AG08395 (cell line): ENCODE data around the gene NYNRIN.
"Not testable (repeated sequence)": the region's sequence is repeated elsewhere in the genome, so short reads cannot be mapped to it uniquely, and the experiment has no call there.

ENCODE experiments used
- DNase-seq: peaks from one replicate; pipeline ENCODE4 v3.0.0; 2012; ENCODE audit warnings: mixed read lengths, low spot score

Gene NYNRIN

GRCh38 chr14:24369907-24370687, 28.7 kb upstream of the NYNRIN start:
- DNase-seq, result no peak

- no peak for DNase-seq
Observed at GRCh38 chr14:24370748-24371147, 28.1 kb upstream of the NYNRIN start.

DNA sequence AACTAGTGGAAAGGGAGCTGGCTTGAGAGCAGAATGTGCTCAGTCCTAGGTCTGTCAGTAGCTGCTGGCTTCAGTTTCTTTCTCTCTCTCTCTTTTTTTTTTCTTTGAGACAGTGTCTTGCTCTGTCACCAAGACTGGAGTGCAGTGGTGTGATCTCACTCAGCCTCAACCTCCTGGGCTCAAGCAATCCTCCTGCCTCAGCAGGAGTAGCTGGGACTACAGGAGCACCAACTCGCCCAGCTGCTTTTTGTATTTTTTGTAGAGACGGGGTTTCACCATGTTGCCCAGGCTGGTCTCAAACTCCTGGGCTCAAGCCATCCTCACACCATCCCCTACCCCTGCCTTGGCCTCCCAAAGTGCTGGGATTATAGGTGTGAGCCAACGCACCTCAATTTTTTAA, 27.2 kb upstream of the NYNRIN start:
- not testable (repeated sequence) for DNase-seq

GRCh38 chr14:24372701-24373416, 25.9 kb upstream of the NYNRIN start:
- no peak for DNase-seq

DNA sequence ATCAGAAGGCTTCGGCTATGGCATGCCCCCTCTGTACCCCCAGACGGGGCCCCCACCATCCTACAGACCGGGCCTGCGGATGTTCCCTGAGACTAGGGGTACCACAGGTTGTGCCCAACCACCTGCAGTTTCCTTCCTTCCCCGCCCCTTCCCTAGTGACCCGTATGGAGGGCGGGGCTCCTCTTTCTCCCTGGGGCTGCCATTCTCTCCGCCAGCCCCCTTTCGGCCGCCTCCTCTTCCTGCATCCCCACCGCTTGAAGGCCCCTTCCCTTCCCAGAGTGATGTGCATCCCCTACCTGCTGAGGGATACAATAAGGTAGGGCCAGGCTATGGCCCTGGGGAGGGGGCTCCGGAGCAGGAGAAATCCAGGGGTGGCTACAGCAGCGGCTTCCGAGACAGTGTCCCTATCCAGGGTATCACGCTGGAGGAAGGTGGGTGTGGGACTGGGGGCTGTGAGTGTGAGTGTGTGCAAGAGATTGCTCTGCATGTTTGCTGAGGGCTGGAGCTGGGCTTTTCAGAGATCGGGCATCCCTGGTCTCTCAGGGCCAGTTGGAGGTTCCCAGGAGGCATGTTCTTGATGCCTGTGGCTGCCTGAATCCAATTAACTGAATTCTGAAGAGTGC, 22.2 kb upstream of the NYNRIN start:
- DNase-seq, result no peak

DNA sequence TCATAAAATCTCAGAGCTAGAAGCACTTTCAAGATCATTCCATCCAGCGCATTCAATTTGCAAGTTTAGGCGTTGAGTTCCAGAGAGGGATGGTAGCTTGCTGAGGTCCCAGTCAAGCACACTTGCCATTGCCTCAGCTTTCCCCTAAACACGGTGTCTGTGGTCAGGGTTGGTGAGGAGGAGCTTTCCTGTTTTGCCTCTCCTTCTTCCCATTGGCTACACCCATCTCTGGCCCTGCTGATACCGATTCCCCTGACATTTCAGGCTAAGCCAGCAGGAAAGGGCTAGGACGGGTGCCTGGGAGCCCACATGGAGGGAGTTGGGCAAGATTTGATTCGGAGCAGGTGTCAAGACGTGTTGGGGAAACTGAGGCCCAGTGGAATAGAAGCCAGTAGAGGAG, 21.7 kb upstream of the NYNRIN start:
- no peak for DNase-seq

DNA sequence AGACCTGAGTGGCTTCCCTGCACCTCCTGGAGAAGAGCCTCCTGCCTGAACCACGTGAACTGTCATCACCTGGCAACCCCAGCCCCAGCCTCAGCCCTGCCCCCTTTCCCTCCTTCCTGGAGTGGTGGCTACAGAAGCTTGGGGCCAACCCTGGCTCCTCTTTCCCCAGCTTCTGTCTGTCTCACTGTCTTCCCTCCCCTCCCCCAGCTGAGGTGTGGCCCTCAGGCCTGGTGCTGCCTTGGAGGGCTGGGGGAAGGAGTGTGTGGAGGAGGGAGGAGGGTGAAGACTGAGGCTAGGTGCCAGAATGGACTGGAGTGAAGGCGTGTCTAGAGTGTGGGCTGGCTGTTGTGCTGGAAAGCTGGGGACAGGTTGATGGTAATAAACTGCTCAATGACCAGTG, 21.1 kb upstream of the NYNRIN start:
- no peak for DNase-seq

DNA sequence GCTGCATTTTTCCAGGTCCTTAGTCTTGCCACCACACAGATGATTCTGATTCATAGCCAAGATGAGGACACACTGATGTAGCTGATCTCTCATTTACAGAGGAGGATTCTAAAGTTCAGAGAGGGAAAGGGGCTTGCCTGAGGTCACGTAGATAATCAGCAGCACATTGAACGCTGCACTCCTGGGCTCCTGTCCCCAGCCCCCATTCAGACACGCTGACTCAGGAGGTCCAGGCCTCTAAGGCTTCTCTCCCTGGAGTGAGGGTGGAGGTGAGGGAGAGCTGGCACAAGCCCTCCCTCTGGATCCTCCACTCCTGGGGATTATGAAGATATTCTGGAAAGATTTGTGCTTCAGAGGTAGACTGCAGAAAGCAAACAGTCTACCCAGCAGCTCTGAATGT, 20.5 kb upstream of the NYNRIN start:
- no peak for DNase-seq

DNA sequence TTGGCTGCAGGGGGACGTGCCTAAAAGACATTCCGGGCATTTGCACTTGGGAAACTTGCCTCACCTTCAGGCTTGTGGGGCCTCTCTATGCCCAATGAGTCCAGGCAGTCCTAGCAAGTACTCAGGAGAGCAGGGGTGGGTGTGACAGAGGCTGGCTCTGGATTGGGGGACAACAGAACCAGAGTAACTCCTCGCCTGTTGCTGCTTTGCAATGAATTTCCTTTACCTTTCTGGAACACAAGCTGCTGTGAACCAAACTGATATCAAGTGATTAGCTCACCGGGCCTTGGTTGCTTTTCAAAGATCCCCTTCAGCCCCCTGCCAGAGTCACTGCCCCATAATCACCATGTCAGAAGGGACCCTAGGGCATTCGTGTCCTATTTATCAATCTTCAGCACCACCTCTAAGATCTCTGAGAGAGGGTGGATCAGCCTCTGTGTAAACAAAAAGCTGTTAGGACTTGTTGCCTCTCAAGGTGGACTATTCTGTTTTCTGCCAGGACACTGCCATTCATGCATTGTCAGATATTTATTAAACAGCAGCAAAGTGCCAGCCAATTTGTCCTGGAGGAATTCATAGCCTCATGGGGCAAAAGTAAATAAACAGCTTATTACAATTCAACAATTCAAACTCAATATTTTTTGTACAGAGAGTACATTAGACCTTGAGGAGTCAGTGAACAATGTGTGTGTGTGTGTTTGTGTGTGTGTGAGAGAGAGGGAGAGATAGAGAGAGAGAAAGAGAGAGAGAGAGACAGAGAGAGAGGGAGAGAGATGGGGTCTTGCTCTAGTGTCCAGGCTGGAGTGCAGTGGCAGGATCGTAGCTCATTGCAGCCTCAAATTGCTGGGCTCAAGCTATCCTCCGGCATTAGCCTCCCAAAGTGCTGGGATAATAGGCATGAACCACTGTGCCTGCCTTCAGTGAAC, 19.6 kb upstream of the NYNRIN start:
- no peak for DNase-seq

- no peak for DNase-seq
Observed at GRCh38 chr14:24379907-24380730, 18.7 kb upstream of the NYNRIN start.

DNA sequence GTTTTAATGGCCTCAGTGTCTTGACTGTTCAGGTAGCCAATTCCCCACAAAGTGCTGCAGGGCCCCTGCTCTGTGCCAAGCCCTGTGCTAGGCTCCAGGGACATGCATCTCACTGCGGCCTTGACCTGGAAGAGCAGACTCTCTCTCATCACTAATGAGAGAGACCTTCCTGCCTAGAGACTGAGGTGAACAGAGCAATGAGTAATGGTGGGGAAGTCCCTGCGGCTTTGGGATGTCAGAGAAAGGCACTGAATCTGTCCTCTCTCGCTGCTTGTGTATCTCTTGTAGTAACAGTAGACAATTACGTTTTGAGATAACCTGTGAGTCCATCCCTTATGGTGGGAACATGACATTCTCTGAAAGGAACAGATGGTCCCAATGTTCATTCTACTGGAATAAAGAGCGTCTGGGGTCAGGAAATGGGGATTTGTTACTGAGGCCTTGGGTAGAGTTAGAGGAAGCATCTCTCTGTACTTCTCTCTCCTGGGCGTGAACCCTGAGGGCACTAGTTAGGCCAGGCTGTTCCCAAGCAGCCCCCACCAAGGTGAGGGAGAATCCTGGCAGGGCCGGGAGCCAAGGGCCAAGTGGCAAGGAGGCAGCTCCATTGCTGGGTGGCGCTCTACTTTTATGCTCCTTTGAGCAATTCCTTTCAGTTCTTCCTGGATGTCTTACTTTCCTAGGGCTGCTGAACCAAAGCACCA, 17.3 kb upstream of the NYNRIN start:
- no peak for DNase-seq

DNA sequence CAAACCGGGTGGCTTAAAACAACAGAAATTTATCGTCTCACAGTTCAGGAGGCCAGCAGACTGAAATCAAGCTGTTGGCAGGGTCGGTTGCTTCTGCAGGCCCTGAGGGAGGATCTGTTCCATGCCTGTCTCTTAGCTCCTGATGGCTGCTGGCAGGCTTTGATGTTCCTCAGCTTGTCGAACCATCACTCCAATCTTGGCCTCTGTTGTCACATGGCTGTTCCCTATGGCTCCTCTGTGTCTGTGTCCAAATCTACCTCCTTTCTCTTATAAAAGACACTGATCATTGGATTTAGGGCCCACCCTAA, 16.8 kb upstream of the NYNRIN start:
- DNase-seq, result no peak

GRCh38 chr14:24384169-24384568, 14.6 kb upstream of the NYNRIN start:
- no peak for DNase-seq

DNA sequence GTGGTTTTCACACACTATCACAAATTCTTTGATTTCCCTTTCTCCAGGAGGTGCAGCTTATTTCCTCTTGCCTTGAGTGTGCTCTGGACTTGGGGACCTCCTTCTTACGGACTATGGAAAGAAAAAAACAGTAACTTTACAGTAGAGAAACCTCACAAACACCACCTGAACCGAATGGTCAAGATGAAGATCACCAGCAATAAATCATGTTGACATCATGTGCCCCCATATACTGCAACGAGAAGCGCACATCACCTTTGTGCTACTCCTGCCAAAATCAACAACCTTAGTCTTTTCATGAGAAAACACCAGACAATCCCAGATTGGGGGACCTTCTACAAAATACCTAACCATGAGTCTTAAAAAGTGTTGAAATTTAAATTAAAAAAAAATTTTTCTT, 13.3 kb upstream of the NYNRIN start:
- DNase-seq, result no peak

GRCh38 chr14:24387009-24387345, 11.8 kb upstream of the NYNRIN start:
- DNase-seq, result no peak

- not testable (repeated sequence) for DNase-seq
Observed at GRCh38 chr14:24387579-24387978, 11.2 kb upstream of the NYNRIN start.

DNA sequence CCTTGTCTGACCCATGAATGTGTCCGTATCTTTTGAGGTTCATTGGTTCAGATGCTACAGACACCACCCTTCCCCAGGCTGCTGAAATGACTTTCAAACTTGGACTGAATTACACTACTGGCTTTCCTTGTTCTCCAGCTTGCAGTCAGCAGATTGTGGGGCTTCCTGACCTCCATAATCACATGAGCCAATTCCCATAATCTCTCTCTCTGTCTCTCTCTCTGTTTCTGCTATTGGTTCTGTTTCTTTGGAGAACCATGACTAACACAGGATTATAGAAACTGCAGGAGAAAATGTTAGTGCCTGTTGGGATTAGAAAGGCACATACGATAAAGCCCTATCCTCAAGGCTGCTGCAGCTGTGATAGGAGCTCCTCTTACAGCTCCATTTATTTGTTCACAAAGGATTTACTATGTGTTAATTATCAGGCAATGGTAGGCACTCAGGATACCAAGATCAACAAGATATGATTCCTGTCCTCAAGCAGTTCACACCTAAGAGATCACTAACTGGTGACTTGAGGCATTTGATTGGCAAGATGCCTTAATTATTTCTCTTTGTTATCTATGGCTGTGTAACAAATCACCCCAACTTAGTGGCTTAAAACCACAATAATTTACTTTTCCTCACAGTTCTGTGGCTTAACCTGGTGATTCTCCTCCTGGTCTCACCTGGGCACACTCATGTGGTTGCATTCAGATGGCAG, 10.2 kb upstream of the NYNRIN start:
- no peak for DNase-seq

- no peak for DNase-seq
Observed at GRCh38 chr14:24389226-24389848, 9.5 kb upstream of the NYNRIN start.

DNA sequence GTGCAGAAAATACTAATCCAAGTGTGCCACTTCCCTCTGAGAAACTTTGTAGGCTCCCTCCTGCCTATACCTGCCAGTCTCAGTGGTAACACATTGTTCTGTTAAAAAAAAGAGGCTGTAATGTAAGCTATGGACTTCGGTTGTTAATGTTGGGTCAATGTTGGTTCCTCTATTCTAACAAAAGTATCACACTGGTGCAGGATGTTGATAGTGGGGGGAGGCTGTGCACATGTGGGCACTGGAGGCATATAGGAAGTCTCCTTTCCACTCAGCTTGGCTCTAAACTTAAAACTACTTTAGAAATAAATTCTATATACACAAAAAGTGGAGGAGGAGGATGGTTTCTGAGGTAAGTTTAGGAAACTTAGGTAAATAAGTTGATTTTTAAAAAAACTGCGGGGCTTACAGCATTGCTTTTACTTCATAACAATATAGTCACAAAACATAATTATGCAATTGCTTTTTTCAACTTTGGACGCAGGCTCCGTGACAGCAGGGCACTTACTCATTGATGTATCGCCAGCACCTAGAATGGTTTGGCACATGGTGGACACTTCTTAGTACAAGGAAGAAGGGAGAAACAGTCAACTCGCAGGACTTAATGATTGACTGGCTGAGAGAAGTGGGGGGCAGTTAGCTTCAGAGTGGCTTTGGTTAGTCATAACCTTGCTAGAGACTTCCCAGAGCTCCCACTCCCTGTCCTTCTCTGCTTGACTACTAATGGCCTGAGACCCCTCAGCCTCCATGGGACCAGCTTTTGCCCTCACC, 7.9 kb upstream of the NYNRIN start:
- no peak for DNase-seq
